H1 (cell line): ENCODE results near the gene CDKL5. TPM values are rescaled to one million over a fixed set of nuclear protein-coding genes. Genes with fewer than 3 reads are reported as not detected.

Experiments used
- RBBP5 ChIP-seq: IDR thresholded peaks from 2 replicates; pipeline ENCODE4 v1.7.1; 2012; ENCODE audit warnings: low read depth, mild to moderate bottlenecking, inconsistent platforms, low read length, moderate library complexity, borderline replicate concordance
- polyA plus RNA-seq, 7 experiments: library from polyadenylated mRNA; depleted of rRNA in 3 of 7; stranded (reverse) in 5 of 7; unstranded in 2 of 7; fragments of >200 nt in 5 of 7; fragments of 200-250 nt in 2 of 7; gene quantifications; 1 replicate in 5 of 7; 2 replicates in 1 of 7; 4 replicates in 1 of 7; pipeline versions ENCODE4 v1.2.1 to v1.2.3, GENCODE V29; 2011 to 2013; ENCODE audit warnings: missing spikeins in 2 of 7, mixed read lengths in 2 of 7
- total RNA-seq: library from RNA; stranded (reverse); fragmentation: NEBNext Ultra II Directional; extraction: Animal tissue kit (Norgen Biotek cat#: 25700); gene quantifications from 2 replicates; pipeline ENCODE4 v1.2.1, GENCODE V29; 2021

Gene CDKL5
- total and polyA plus RNA-seq, 2 of the 8 experiments (the other 6 are each of a cell fraction or from before 2014, with no cell fraction given): 5.5 to 15.6 TPM

GRCh38 chrX:18464499-18464898 lies 39.1 kb downstream of the CDKL5 start (continued):
- no peak for TF ChIP-seq RBBP5
